ENCODE data around the gene BIRC6.

GRCh38 chr2:32482471-32482870, 125.6 kb downstream of the BIRC6 start:
- no peak for TF ChIP-seq CTCF (IDR thresholded peaks at IDR 0.05; ENCODE audit: low read length)
- TF ChIP-seq EZH2 (IDR thresholded peaks at IDR 0.05; ENCODE audit: borderline replicate concordance, low read length): no peak

All from OCI-LY1 (cell line).